ENCODE data around the gene SCARB2.

DNA sequence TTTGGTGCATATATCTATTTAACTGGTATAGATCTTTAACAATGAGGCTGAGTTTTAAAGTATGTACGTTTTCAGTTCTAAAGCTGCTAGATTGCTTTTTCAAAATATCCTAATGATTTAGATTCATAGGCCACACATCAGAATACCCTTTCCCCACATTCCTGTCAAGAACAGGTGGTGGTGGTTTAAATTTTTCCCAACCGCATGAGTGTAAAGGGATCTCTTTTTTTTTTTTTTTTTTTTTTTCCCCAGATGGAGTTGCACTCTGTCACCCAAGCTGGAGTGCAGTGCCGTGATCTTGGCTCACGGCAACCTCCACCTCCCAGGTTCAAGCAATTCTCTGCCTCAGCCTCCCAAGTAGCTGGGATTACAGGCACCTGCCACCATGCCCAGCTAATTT lies 93.4 kb downstream of the SCARB2 start:
- TF ChIP-seq, protein P1, sequence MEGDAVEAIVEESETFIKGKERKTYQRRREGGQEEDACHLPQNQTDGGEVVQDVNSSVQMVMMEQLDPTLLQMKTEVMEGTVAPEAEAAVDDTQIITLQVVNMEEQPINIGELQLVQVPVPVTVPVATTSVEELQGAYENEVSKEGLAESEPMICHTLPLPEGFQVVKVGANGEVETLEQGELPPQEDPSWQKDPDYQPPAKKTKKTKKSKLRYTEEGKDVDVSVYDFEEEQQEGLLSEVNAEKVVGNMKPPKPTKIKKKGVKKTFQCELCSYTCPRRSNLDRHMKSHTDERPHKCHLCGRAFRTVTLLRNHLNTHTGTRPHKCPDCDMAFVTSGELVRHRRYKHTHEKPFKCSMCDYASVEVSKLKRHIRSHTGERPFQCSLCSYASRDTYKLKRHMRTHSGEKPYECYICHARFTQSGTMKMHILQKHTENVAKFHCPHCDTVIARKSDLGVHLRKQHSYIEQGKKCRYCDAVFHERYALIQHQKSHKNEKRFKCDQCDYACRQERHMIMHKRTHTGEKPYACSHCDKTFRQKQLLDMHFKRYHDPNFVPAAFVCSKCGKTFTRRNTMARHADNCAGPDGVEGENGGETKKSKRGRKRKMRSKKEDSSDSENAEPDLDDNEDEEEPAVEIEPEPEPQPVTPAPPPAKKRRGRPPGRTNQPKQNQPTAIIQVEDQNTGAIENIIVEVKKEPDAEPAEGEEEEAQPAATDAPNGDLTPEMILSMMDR (IDR thresholded peaks at IDR 0.05): no peak
- no peak for TF ChIP-seq POLR2A (IDR thresholded peaks at IDR 0.05)
- no peak for TF ChIP-seq EP300 (IDR thresholded peaks at IDR 0.05)
- TF ChIP-seq POLR2AphosphoS5 (IDR thresholded peaks at IDR 0.05): no peak

Measured in sigmoid colon (tissue), 4 donors.